Ishikawa (cell line): Measurements from ENCODE around the gene BAX.

Experiments used
- CEBPB ChIP-seq: IDR thresholded peaks from 2 replicates; pipeline ENCODE4 v1.6.1; 2012
- CREB1 ChIP-seq: IDR thresholded peaks from 2 replicates; pipeline ENCODE4 v1.6.1; 2012; ENCODE audit warnings: low read depth
- EGR1 ChIP-seq: IDR thresholded peaks from 2 replicates; pipeline ENCODE4 v1.6.1; 2012
- EP300 ChIP-seq: IDR thresholded peaks from 2 replicates; pipeline ENCODE4 v1.6.1; 2012; ENCODE audit warnings: borderline replicate concordance
- FOXM1 ChIP-seq: IDR thresholded peaks from 2 replicates; pipeline ENCODE4 v1.6.1; 2012; ENCODE audit warnings: low read depth, borderline replicate concordance
- NFIC ChIP-seq: IDR thresholded peaks from 2 replicates; pipeline ENCODE4 v1.6.1; 2012
- RAD21 ChIP-seq: IDR thresholded peaks from 2 replicates; pipeline ENCODE4 v1.6.1; 2012; ENCODE audit warnings: low read depth
- TAF1 ChIP-seq: IDR thresholded peaks from 2 replicates; pipeline ENCODE4 v1.6.1; 2012; ENCODE audit warnings: low read depth, mild to moderate bottlenecking
- TCF12 ChIP-seq: IDR thresholded peaks from 2 replicates; pipeline ENCODE4 v1.6.1; 2012; ENCODE audit warnings: low read depth
- TEAD4 ChIP-seq: IDR thresholded peaks from 2 replicates; pipeline ENCODE4 v1.6.1; 2012
- YY1 ChIP-seq: IDR thresholded peaks from 2 replicates; pipeline ENCODE4 v1.6.1; 2012; ENCODE audit warnings: low read depth
- ZBTB7A ChIP-seq: IDR thresholded peaks from 2 replicates; pipeline ENCODE4 v1.6.1; 2012; ENCODE audit warnings: low read depth
- TF ChIP-seq, protein P1 (sequence below): IDR thresholded peaks from 2 replicates; pipeline ENCODE4 v1.6.1; 2012
- TF ChIP-seq, protein P2 (sequence below): IDR thresholded peaks from 2 replicates; pipeline ENCODE4 v1.6.1; 2012; ENCODE audit warnings: low read depth, mild to moderate bottlenecking
- TF ChIP-seq, protein P3 (sequence below): IDR thresholded peaks from 2 replicates; pipeline ENCODE4 v1.6.1; 2012

Gene BAX

DNA sequence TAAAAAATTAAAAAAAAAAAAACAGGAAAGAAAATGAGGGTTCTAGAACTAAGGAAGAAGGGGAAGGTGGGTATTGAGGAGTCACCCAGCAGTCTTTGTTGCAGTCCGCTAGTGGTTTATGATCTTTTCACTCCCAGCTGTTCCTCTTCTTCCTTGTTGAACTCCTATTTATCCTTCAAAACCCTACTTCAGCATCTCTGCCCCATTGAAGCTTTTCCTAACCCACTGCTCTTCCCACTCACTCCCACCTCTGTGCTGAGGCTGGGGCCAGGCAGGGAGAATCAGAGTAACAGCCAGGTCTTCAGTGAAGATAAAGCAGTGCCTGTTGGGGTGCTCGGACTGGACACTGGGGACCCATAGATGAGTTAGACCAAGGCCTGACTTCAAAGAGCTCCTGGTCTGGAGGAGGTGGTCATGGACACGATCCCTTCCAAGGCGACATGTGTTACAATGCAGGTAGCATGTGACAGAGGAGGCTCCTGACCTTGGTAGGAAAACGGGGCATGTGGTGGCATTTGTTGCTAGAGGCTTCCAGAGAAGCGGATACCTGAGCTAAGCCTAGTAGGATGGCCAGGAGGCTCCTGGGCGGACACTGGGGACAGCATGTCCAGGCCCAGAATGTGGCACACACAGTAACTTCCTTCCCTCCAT is 50.4 kb downstream of the BAX start:
- no peak for TF ChIP-seq TEAD4
- TF ChIP-seq TCF12 = no peak
- TF ChIP-seq ZBTB7A = no peak
- no peak for TF ChIP-seq EGR1
- TF ChIP-seq EP300 = no peak
- TF ChIP-seq CREB1 = no peak
- TF ChIP-seq, protein P1, sequence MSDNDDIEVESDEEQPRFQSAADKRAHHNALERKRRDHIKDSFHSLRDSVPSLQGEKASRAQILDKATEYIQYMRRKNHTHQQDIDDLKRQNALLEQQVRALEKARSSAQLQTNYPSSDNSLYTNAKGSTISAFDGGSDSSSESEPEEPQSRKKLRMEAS = no peak
- no peak for TF ChIP-seq YY1
- TF ChIP-seq, protein P2, sequence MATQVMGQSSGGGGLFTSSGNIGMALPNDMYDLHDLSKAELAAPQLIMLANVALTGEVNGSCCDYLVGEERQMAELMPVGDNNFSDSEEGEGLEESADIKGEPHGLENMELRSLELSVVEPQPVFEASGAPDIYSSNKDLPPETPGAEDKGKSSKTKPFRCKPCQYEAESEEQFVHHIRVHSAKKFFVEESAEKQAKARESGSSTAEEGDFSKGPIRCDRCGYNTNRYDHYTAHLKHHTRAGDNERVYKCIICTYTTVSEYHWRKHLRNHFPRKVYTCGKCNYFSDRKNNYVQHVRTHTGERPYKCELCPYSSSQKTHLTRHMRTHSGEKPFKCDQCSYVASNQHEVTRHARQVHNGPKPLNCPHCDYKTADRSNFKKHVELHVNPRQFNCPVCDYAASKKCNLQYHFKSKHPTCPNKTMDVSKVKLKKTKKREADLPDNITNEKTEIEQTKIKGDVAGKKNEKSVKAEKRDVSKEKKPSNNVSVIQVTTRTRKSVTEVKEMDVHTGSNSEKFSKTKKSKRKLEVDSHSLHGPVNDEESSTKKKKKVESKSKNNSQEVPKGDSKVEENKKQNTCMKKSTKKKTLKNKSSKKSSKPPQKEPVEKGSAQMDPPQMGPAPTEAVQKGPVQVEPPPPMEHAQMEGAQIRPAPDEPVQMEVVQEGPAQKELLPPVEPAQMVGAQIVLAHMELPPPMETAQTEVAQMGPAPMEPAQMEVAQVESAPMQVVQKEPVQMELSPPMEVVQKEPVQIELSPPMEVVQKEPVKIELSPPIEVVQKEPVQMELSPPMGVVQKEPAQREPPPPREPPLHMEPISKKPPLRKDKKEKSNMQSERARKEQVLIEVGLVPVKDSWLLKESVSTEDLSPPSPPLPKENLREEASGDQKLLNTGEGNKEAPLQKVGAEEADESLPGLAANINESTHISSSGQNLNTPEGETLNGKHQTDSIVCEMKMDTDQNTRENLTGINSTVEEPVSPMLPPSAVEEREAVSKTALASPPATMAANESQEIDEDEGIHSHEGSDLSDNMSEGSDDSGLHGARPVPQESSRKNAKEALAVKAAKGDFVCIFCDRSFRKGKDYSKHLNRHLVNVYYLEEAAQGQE = no peak
- no peak for TF ChIP-seq CEBPB
- no peak for TF ChIP-seq TAF1
- no peak for TF ChIP-seq FOXM1
- TF ChIP-seq, protein P3, sequence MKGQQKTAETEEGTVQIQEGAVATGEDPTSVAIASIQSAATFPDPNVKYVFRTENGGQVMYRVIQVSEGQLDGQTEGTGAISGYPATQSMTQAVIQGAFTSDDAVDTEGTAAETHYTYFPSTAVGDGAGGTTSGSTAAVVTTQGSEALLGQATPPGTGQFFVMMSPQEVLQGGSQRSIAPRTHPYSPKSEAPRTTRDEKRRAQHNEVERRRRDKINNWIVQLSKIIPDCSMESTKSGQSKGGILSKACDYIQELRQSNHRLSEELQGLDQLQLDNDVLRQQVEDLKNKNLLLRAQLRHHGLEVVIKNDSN = no peak
- TF ChIP-seq NFIC = no peak
- no peak for TF ChIP-seq RAD21

DNA sequence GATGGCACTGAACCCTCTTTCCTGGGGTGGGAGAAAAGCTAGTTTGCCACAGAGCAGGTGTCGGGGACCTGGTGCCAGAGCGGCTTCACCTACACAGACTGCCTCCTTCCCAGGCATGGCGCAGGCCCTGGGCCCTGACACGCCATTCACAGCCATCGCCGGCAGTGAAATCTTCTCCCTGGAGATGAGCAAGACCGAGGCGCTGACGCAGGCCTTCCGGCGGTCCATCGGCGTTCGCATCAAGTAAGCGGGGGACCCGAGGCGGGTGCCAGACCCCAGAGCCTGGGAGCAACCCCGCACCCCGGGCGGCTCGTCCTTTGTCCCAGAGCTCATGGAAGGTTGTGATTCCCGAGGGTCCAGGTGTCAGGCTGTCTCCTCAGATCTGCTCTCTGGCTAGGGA is 52.2 kb downstream of the BAX start:
- TF ChIP-seq ZBTB7A = no peak
- TF ChIP-seq EP300 = no peak
- no peak for TF ChIP-seq TAF1
- TF ChIP-seq, protein P1 = no peak
- no peak for TF ChIP-seq EGR1
- no peak for TF ChIP-seq TEAD4
- TF ChIP-seq YY1 = no peak
- TF ChIP-seq NFIC = no peak
- TF ChIP-seq CREB1 = no peak
- TF ChIP-seq, protein P3 = no peak
- TF ChIP-seq CEBPB = no peak
- no peak for TF ChIP-seq TCF12
- no peak for TF ChIP-seq FOXM1
- TF ChIP-seq, protein P2 = no peak
- TF ChIP-seq RAD21 = no peak

GRCh38 chr19:49009828-49010227 is 55.2 kb downstream of the BAX start:
- TF ChIP-seq YY1 (no peak), CEBPB (no peak), TAF1 (no peak), EGR1 (no peak), NFIC (no peak), EP300 (no peak)
- TF ChIP-seq, protein P1 = no peak
- TF ChIP-seq, protein P3 = no peak

- TF ChIP-seq CEBPB (no peak), TEAD4 (no peak), YY1 (no peak)
Measured at GRCh38 chr19:49010453-49010852, 55.8 kb downstream of the BAX start.

- TF ChIP-seq CEBPB = no peak
Measured at GRCh38 chr19:49011194-49011593, 56.5 kb downstream of the BAX start.
